GM12872 (cell line): ENCODE data around the gene DRAXIN.

Source experiments
- TF ChIP-seq, protein P1 (sequence below): IDR thresholded peaks from 3 replicates; pipeline ENCODE4 v1.5.1; 2011; ENCODE audit warnings: low read depth, mild to moderate bottlenecking, low read length, moderate library complexity; ENCODE audit not compliant: insufficient read depth

The DRAXIN gene

DNA sequence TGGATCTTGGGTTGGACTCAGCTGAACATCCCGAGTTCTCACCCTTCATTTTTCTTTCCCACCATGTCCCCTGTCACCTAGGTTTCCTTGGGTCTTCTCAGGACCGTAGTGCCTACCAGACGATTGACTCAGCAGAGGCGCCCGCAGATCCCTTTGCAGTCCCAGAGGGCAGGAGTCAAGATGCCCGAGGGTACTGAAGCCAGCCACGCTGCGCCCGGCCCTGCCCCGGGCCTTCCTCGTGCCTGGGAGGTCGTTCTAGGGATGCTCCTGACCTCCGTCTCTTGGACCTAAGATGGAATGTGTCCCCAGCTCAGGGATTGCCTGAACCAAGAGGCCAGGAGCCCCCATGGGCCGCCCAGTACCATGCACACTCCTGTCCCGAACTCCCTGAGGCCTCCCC, 58.5 kb downstream of the DRAXIN start:
- TF ChIP-seq, protein P1, sequence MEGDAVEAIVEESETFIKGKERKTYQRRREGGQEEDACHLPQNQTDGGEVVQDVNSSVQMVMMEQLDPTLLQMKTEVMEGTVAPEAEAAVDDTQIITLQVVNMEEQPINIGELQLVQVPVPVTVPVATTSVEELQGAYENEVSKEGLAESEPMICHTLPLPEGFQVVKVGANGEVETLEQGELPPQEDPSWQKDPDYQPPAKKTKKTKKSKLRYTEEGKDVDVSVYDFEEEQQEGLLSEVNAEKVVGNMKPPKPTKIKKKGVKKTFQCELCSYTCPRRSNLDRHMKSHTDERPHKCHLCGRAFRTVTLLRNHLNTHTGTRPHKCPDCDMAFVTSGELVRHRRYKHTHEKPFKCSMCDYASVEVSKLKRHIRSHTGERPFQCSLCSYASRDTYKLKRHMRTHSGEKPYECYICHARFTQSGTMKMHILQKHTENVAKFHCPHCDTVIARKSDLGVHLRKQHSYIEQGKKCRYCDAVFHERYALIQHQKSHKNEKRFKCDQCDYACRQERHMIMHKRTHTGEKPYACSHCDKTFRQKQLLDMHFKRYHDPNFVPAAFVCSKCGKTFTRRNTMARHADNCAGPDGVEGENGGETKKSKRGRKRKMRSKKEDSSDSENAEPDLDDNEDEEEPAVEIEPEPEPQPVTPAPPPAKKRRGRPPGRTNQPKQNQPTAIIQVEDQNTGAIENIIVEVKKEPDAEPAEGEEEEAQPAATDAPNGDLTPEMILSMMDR: no peak

DNA sequence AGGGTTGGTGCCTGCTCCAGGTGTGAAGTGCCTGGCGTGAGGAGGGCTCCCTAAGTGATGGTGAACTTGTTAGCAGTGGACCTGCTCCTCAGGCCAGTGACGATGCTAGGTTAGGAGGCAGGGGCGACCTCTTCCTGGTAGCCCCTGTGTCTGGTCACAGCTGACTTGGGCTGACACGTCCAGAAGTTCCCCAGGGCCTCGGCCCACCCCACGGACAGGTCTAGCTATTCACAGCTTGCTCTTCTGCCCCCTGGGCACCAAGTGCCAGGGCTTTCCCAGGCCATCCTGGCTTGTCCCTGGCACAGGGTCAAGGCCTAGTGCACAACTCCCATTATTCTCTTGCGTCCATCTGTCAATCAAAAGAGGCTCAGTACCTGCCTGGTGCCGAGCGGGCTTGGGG, 59.6 kb downstream of the DRAXIN start:
- TF ChIP-seq, protein P1: no peak

DNA sequence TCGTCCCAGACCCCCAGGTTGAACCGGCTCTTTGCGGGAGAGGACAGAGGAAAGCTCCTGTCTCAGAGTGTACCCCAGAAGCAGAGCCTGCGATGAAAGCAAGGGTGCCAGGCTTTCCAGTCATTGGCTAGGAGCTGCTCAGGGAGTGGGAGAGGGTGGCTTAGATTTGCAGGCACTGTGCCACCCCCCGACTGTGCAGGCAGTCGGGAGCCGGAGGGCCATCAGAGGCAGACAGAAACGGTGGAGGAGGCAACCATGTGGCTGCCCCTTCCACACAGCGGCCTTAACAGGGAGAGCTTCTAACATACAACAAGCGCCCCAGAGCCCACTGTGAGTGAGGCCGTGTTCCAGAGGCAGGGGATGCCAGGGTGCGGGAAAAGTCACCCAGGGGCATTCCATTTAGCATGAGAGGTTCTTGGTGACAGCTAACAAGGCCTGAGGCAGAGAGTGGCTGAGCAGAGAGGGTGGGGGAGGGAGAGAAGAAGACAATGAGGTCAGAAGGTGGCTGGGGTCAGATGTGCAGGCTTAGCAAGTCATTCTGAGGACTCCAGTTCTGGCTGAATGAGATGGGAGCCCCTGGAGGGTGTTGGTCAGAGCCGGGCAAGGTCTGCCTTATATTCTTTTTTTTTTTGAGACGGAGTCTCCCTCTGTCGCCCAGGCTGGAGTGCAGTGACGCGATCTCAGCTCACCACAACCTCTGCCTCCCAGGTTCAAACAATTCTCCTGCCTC, 61.0 kb downstream of the DRAXIN start:
- TF ChIP-seq, protein P1: no peak

DNA sequence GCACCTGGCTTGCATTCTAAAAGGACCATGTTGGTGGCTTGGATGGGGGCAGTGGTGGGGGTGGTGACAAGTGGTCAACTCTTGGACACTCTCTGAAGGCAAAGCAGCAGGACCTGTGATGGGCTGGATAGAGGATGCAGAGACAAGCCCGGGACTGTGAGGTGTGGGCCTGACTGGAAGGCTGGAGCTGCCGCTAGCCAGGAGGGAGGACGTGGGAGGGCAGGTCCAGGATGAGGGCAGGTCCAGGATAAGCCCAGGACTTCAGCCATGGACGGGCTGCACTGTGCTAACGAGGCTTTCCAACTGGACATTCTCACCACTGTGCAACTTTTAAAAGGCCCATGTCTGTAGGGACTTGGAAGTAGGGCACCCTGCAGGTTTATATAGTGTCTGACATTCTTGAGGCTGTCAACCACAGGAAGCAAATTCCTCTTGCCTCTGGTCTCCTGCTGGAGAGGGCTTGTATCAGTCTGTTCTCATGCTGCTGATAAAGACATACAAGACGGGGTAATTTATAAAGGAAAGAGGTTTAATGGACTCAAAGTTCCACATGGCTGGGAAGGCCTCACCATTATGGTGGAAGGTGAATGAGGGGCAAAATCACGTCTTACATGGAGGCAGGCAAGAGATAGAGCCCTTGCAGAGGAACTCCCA, 62.2 kb downstream of the DRAXIN start:
- TF ChIP-seq, protein P1: no peak

DNA sequence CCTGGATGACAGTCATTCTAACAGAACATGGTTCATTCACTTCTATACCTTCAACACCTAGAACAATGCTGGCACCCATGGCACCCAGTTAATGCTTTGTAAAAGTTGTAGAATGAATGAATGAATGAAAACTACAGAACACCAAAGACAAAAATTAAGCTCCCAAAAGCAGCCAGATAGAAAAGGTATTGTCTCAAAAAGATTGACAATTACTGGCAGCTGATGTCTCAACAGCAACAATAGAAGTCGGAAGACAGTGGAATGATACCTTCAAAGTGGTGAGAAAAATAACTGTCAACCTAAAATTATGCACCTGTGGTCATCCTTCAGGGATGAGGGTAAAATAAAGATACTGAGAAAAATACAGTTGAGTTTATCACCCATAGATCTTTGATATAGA, 65.5 kb downstream of the DRAXIN start:
- TF ChIP-seq, protein P1: no peak

DNA sequence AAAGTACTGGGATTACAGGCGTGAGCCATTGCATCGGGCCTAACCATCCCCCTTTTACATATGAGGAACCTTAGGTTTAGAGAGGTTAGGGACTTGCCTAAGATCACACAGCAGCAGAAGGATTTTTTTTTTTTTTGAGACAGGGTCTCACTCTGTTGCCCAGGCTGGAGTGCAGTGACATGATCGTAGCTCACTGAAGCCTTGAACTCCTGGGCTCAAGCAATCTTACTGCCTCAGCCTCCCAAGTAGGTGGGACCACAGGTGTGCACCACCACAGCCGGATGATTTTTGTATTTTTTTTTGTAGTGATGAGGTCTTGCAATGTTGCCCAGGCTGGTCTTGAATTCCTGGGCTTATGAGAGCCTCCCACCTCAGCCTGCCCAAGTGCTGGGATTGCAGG, 68.3 kb downstream of the DRAXIN start:
- TF ChIP-seq, protein P1: no peak

DNA sequence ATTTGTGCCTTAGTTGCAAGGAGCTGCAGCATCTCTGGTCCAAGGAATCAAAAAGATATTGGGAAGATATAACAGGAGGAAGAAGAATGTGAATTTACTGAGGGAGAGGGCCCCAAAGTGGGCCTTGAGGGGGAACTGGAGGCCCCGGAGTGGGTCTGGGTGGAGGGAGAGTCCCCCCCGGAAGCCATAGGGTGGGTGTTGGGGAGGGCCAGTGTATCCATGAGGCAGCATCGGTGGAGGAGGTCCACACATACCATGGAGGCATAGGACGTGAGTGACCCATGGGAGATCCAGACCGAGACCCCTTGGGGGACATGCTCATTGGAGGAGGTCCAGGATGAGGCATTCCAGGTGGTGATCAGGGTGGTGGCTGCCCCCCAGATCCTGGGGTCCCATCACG, 69.8 kb downstream of the DRAXIN start:
- TF ChIP-seq, protein P1: no peak
